ENCODE measurements around the gene RNU1-2. TPM values are rescaled to one million over a fixed set of nuclear protein-coding genes. Genes with fewer than 3 reads are reported as not detected.
"Not testable (repeated sequence)": the region's sequence is repeated elsewhere in the genome, so short reads cannot be mapped to it uniquely, and the experiment has no call there.

Gene RNU1-2
- total RNA-seq, 1 donor from 2014 or later = 6,622 TPM

DNA sequence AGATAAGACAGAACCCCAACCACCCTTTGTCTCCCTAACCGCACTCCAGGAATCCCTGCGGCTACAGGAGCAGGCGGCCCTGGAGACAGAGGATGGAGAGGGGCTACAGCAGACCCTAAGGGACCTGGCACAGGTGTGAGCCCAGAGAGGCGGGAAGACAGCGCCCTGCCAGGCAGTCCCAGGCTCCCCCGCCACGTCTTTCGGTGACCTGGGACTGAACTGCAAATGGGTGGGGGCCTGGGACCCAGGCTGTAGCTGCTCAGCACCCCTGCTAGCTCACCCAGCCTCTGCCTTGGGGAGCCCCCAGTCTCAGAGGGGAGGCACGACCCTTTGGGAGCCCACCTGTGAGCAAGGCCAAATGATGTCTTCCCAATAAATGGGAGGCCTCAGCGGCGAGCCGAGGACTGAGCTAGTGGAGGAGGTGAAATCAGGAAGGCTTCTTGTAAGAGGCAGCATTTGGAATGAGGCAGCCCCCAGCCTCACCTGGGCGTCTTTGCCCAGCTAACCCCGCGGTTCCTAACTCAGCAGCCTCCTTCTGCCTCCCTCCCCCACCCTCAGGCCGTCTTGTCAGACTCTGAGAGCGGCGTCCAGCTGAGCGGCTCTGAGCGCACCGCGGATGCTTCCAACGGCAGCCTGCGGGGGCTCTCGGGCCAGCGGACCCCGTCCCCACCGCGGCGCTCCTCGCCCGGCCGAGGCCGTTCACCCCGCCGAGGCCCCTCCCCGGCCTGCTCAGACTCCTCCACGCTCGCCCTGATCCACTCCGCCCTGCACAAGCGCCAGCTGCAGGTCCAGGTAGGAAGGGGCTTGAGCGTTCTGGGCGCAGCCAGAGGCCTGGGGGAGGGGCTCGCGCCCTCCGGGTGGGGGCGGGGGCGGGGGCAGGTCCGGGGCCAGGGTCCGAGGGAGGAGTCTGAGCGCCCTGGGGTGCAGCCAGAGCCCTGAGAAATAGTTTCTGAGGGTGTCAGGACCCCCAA is 42.9 kb downstream of the RNU1-2 start:
- Histone ChIP-seq H3K27me3 (no peaks in the 10 kb centered on the region), H3K9me3 (no peaks in the 10 kb centered on the region), H3K4me3 (no peak overlapping the region), H3K36me3 (peaks cover 5% of the 10 kb centered on the region), H3K27ac (no peak overlapping the region), H3K4me1 (no peaks in the 10 kb centered on the region)
- intact Hi-C loops (cut with DNase I) = no loop called here
- peak; percentile 5 for ATAC-seq
- TF ChIP-seq, protein P1, sequence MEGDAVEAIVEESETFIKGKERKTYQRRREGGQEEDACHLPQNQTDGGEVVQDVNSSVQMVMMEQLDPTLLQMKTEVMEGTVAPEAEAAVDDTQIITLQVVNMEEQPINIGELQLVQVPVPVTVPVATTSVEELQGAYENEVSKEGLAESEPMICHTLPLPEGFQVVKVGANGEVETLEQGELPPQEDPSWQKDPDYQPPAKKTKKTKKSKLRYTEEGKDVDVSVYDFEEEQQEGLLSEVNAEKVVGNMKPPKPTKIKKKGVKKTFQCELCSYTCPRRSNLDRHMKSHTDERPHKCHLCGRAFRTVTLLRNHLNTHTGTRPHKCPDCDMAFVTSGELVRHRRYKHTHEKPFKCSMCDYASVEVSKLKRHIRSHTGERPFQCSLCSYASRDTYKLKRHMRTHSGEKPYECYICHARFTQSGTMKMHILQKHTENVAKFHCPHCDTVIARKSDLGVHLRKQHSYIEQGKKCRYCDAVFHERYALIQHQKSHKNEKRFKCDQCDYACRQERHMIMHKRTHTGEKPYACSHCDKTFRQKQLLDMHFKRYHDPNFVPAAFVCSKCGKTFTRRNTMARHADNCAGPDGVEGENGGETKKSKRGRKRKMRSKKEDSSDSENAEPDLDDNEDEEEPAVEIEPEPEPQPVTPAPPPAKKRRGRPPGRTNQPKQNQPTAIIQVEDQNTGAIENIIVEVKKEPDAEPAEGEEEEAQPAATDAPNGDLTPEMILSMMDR (IDR thresholded peaks at IDR 0.05) = no peak
- DNase-seq = no peak

DNA sequence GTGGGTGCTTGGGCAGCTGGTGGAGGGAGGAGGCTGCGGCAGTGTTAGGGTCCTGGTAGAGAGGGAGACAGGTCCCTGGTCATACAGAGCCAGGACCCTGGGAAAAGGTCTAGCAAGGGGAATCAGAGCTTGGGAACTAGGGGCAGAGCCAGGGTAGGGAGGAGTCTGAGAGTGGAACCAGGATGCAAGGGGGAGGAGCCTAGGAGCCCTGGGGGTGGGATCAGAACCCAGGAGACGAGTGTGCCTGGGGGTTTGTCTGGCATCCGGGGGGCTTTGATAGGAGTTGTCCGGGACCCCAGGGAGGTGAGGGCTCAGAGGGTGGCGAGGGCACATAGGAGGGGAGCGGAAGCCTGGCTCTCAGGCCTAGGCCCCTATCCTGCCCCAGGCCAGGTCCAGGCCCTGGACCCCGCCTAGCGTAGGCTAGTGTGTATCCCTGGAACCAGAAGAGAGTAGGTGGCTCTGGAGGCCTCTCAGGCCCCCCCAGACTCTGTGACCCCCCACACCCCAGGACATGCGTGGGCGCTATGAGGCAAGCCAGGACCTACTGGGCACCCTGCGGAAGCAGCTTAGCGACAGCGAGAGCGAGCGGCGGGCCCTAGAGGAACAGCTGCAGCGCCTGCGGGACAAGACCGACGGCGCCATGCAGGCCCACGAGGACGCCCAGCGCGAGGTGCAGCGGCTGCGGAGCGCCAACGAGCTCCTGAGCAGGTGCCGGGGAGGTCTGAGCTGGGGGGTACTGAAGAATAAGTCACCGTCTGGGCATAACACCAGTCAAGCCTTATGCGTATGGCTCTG is 43.8 kb downstream of the RNU1-2 start:
- H3K4me3 ChIP-seq; H3K36me3 ChIP-seq; DNase-seq; H3K9me3 ChIP-seq; H3K27ac ChIP-seq; H3K27me3 ChIP-seq; H3K4me1 ChIP-seq; intact Hi-C loops (cut with DNase I): not testable (repeated sequence)
- peak; percentile 46 for ATAC-seq

DNA sequence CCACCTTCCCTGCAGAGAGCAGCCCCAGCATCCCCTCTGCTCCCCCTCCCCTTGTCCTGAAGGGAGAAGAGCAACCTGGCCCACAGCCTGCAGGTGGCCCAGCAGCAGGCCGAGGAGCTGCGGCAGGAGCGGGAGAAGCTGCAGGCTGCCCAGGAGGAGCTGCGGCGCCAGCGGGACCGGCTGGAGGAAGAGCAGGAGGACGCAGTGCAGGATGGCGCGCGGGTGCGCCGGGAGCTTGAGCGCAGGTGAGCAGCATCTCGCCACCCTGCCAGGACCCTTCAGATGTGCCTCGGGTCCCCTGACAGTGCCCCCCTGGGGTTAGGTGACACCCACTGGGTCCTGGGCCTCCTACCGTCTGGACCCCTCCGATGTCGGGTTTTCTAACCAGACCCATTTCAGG is 48.3 kb downstream of the RNU1-2 start:
- H3K36me3 ChIP-seq = peaks cover 5% of the 10 kb centered on the region
- intact Hi-C loops (cut with DNase I) = no loop called here
- DNase-seq = no peak

DNA sequence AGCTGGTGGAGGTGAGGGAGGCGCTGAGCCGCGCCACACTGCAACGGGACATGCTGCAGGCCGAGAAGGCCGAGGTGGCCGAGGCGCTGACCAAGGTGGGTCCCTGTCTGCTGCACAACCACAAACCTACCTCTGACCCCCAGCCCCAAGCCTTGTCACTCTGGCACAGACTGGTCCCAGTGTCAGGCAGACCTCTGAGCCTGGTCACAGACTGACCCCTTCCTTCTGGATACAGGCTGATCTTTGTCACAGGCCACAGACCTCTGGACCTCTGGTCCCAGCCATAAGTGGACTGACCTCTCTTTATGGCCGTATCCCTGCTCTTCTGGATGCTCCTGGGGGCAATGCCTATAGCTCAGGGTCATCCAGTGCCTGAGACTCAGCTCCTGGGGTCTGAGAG is 49.7 kb downstream of the RNU1-2 start:
- peak; percentile 18 for ATAC-seq
- H3K4me1 ChIP-seq; intact Hi-C loops (cut with DNase I); H3K27me3 ChIP-seq; DNase-seq; H3K9me3 ChIP-seq; H3K27ac ChIP-seq; H3K36me3 ChIP-seq; H3K4me3 ChIP-seq: not testable (repeated sequence)

More for the DNA sequence above, 48.3 kb downstream of the RNU1-2 start:
- H3K27ac ChIP-seq = no peak overlapping the region
- H3K27me3 ChIP-seq = no peaks in the 10 kb centered on the region
- ATAC-seq = no peak
- H3K4me1 ChIP-seq = no peaks in the 10 kb centered on the region
- TF ChIP-seq, protein P1 (IDR thresholded peaks at IDR 0.05) = no peak
- H3K9me3 ChIP-seq = no peaks in the 10 kb centered on the region
- no peak overlapping the region for H3K4me3 ChIP-seq

Small RNA genes within 50 kb of the gene (microRNA-seq; reads per million reads assigned to microRNA genes)
- not detected for gene MIR3675 (ENCODE audit: borderline microRNAs expressed)

Other genes with a start within 250 kb of the RNU1-2 start
- 6,622 TPM for gene RNU1-3, start 229.0 kb upstream of the RNU1-2 start, total RNA-seq
- gene RNU1-4, start 155.5 kb upstream of the RNU1-2 start, total RNA-seq = 6,622 TPM
- gene CROCC, start 26.0 kb downstream of the RNU1-2 start, total RNA-seq = 20.9 TPM
- 14.8 TPM for gene MFAP2, start 84.6 kb downstream of the RNU1-2 start, total RNA-seq
- gene ATP13A2, start 115.9 kb downstream of the RNU1-2 start, total RNA-seq = 42.1 TPM
- gene SDHB, start 158.1 kb downstream of the RNU1-2 start, total RNA-seq = 79.3 TPM
- 20.0 TPM for gene PADI2, start 223.5 kb downstream of the RNU1-2 start, total RNA-seq

All from upper lobe of right lung (tissue), 1 donor.